ENCODE results near the gene MICB. TPM values are rescaled to one million over a fixed set of nuclear protein-coding genes. Genes with fewer than 3 reads are reported as not detected.

The MICB gene
- total and polyA plus RNA-seq, 9 of the 15 experiments (the other 6 are each of a cell fraction or from before 2014, with no cell fraction given), result 13.3 to 34.5 (median 19.8) TPM

- no peak for TF ChIP-seq ZBTB26 (CRISPR knock-in tag; IDR thresholded peaks at IDR 0.05)
- TF ChIP-seq ZMIZ1 (IDR thresholded peaks at IDR 0.05; ENCODE audit: low read depth in 2 of 2, low read length in 2 of 2), result no peak
- no peak for TF ChIP-seq L3MBTL2 (IDR thresholded peaks at IDR 0.05)
- no peak for TF ChIP-seq NFATC3 (IDR thresholded peaks at IDR 0.05)
- TF ChIP-seq E2F1 (CRISPR knock-in tag; IDR thresholded peaks at IDR 0.05), result no peak
Observed at GRCh38 chr6:31476515-31477139, 21.3 kb upstream of the MICB start (continued).

Data from K562 (cell line).